Activated CD4-positive, alpha-beta T cell treated with anti-CD3 and anti-CD28 coated beads for 4 hours (primary cell): ENCODE measurements around the gene LUC7L.
A peak's percentile ranks its signal among the peaks of the same experiment; 100 is the strongest.
"Not testable (repeated sequence)": the region's sequence is repeated elsewhere in the genome, so short reads cannot be mapped to it uniquely, and the experiment has no call there.

Source experiments
- DNase-seq, 2 donors: peaks; one replicate each; pipeline ENCODE4 v3.0.0-alpha.2; 2020

LUC7L gene

DNA sequence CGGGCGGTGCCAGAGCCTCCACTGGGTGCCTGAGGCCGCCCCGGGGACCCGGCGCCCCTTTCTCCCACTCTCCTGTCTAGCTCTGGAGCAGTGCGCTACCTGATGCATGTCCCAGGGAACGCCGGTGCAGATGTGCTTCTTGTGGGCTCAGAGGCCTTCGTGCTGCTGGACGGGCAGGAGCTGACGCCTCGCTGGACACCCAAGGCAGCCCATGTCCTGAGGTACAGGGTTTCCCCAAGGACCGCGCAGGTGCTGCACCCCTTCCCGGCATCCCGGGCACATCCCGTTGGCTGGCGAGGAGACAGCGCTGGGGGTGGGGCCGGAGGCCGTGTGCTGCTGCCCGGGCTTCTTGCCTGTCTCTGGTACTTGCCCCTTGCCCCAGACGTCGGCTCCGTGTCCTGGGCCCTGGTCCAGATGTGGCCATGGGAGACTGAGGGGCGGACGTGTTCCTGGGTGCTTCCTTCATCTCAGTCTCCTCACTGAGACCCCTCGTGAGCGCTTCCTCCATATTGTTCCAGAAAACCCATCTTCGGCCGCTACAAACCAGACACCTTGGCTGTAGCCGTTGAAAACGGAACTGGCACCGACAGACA is 34.0 kb upstream of the LUC7L start:
- DNase-seq, result no peak

DNA sequence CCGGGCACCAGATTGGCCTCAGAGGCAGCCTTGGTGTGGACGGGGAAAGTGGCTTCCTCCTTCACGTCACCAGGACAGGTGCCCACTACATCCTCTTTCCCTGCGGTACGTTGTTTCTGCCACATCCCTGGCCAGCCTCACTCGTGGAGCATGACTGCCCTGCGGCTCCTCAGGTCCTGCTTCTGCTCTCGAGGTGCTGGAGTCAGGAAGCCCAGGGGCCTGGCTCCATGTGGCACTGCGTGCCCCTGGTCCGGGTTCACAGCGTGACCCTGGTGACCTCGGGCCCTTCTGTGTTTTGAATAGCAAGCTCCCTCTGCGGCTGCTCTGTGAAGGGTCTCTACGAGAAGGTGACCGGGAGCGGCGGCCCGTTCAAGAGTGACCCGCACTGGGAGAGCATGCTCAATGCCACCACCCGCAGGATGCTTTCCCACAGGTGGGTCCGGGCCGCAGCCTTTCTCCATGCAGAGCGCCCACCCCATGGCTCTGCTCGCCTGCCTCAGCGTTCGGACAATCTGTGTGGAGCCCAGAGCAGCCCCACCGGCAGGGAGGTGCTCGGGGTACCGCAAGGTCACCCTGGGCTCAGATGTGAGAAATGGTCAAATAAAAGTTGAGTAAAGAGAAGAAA is 33.0 kb upstream of the LUC7L start:
- DNase-seq, result no peak

DNA sequence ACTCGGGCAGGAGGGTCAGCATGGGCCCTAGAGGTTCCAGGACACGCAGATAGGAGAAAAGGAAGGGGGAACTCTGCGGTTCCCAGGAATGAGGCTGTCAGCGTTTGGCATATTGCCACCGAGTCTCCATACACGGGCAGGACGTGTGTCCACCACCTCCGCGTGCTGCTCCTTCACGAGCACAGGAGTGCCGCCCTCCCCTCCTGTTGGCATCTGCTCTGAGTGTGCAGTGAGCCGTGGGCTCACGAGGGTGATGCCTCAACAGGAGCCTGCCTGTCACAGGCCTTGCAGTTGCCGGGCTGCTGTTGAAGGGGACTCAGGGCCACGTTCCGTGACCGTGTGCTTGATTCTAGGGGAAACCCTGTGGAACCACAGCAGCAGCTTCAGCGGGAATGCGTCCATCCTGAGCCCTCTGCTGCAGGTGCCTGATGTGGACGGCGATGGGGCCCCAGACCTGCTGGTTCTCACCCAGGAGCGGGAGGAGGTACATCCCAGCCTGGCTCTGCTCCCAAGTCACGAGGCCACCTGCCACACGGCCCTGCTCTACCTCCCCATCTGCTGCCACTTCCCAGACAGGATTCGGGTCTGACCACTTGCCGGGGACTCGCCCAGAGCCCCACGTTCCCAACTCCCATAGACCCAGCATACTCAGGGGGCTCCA is 31.9 kb upstream of the LUC7L start:
- no peak for DNase-seq

DNA sequence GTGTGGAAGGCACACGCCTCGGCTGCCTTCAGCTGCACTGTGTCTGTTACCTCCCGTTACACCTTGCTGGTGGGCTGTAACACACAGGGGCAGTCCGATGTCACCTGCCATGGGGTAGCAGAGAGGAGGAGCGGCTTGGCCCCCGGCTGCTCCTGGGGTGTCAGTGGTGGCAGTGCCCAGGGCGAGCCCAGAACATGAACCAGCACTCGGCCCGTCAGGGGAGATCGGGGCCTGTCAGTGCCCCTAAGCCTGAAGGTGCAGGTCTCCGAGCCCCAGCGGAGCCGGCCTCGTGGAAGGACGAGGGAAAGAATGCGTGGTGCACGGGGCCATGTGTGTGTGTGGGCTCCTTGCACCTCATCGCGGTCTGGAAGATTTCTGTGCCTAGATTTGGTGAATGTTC is 31.1 kb upstream of the LUC7L start:
- no peak for DNase-seq

DNA sequence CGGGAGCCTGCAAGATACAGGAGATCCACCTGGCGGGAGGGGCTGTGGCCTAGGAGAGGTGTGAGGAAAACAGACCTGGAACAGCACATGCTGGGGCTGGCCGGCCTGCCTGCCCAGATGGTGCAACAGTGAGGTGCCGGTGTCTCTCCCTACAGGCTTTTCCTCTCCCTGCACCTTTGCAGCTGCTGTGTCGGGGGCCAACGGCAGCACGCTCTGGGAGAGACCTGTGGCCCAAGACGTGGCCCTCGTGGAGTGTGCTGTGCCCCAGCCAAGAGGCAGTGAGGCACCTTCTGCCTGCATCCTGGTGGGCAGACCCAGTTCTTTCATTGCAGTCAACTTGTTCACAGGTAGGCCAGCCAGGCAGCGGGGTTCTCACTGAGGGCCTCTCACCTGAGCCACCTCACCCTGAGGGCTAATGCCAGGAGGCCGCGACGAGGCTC is 30.6 kb upstream of the LUC7L start:
- no peak for DNase-seq

DNA sequence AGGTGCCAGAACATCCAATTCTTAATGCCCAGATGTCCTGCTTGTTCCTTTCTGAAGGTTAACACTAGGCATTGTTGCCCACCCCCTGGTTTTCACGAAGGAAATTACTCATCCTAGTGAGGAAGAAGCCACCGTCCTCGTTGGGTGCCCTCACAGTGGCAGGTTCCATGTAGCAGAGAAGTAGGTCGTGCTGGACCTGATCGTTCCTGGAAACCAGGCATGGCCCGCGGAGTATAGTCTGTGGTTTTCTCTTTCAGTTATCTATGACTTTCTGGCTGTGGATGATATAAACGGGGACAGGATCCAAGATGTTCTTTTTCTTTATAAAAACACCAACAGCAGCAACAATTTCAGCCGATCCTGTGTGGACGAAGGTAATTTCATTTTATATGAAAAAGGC is 30.0 kb upstream of the LUC7L start:
- no peak for DNase-seq

DNA sequence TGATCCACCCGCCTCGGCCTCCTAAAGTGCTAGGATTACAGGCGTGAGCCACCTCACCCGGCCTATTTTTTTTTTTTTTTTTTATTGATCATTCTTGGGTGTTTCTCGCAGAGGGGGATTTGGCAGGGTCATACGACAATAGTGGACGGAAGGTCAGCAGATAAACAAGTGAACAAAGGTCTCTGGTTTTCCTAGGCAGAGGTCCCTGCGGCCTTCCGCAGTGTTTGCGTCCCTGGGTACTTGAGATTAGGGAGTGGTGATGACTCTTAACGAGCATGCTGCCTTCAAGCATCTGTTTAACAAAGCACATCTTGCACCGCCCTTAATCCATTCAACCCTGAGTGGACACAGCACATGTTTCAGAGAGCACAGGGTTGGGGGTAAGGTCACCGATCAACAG is 28.8 kb upstream of the LUC7L start:
- not testable (repeated sequence) for DNase-seq

DNA sequence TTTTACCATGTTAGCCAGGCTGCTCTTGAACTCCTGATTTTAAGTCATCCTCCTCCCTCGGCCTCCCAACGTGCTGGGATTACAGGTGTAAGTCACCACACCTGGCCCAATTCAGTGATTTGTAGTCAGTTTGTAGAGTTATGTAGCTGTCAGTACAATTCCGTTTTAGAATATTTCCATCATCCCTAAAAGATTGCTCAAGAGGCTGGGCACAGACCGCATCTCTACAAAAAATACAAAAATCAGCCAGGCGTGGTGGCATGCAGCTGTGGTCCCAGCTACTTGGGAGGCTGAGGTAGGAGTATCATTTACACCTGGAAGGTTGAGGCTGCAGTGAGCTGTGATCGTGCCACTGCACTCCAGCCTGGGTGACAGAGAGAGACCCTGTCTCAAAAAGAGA is 25.9 kb upstream of the LUC7L start:
- no peak for DNase-seq

DNA sequence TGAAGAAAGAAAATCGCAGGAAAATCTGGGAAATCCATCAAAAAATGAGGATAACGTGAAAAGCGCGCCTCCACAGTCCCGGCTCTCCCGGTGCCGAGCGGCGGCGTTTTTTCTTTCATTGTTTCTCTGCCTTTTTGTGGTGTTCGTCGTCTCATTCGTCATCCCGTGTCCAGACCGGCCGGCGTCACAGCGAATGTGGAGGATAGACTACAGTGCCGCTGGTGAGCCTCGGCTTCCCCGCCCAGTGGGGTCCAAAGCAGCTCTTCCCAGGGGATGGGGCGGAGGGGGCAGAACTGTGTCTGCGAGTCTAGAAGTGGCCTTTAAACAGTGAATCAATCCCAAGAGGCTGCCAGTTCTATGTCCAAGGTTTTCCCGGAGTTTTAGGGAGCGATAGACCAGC is 25.2 kb upstream of the LUC7L start:
- no peak for DNase-seq

DNA sequence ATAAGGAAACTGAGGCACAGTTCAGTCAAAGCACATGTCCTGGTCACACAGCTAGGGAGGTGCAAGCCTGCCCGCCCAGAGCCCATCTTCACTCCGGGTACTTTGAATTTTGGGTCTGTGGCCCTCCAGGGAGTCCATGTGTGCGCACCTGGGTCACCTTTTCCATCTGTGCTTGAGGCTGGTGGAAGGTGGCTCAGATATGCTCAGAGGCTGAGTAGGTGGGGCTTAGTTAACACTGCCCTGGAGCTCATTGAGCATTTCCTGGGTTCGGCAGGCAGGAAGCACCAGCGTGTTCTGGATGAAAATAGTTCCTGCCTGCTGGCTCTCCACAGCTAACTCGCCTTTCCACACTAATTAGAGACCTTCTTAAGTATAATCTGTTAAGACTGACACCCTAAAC is 24.6 kb upstream of the LUC7L start:
- DNase-seq, result no peak

DNA sequence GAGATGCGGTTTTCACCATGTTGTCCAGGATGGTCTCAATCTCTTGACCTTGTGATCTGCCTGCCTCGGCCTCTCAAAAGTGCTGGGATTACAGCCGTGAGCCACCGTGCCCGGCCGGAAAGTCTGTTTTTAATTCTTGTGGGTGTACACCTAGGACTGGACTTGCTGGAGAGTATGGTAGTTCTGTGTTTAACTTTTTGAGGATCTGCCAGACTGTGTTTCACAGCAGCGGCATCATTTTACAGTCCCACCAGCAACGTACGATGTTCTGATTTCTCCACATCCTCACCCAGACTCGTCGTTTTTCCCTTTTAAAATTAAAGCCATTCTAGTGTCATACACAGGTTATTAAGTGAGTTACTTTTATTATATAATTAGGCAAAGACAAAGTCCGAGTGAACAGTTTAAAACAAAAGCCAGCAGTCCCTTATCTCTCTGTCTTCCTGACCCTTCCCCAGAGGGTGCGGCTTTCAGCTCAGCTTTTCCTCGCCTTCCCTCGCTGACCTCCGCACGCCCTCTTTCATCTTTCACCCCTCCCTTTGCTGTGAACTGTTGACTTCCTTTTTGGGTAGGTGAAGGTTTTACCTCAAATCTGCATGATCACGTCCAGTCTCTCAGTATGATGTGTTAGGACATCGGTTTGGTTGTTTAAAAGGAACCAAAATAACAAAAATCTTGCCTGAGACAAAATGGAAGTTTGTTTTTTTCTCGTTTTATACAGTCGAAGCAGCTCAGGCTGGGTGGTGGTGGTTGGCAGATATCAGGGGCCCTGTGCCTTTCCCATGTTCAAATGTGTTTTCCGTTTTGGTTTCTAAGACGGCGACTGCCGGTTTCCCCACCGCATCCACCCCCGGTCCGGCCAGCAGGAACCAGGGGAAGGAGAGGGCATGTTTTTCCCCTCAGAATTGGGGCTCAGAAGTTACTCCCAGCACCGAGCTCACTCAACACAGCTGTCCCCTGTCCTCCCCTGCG is 23.4 kb upstream of the LUC7L start:
- DNase-seq, result no peak

DNA sequence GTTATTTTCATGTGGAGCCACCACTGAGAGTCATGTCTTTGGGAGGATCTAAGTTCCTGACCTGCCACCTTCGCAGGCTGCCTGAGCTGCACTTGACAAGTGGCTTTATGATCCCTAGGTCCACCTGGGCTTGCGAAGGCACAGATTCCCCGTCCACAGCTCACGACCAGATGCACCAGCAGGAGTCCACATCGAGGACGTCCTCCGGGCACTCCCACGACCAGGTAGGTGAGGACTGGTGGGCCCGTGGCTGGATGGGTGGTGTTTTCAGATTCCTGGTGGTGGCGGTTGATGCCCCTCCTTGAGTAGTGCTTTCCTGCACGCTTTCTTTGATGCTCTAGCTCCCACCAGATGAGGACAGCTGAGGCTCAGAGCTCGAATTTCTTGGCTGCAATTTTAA is 20.2 kb upstream of the LUC7L start:
- no peak for DNase-seq

DNA sequence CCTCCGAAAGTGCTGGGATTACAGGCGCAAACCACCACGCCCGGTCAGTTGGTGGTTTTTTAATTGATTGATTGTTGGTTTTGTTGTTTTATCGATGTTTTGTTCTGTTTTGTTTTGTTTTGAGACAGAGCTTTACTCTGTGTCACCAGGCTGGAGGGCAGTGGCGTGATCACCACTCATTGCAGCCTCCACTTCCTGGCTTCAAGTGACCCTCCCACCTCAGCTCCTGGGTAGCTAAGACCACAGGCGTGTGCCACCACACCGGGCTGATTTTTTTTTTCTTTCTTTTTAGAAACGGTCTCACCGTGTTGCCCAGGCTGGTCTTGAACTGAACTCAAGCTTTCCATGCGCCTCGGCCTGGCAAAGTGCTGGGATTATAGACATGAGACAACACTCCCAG is 17.8 kb upstream of the LUC7L start:
- no peak for DNase-seq

DNA sequence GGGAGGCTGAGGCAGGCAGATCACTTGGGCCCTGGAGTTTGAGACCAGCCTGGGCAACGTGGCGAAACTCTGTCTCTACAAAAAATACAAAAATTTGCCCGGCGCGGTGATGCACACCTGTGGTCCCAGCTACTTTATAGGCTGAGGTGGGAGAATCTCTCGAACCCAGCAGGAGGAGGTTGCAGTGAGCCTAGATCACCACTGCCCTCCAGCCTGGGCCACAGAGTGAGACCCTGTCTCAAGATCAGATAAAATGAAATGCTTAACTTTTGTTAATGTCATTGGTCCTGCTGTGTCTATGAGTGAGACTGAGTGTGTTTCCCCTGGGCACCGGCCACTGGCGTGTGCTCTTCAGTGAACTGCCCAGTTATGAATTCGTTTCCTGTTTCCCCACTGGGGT is 15.9 kb upstream of the LUC7L start:
- no peak for DNase-seq

DNA sequence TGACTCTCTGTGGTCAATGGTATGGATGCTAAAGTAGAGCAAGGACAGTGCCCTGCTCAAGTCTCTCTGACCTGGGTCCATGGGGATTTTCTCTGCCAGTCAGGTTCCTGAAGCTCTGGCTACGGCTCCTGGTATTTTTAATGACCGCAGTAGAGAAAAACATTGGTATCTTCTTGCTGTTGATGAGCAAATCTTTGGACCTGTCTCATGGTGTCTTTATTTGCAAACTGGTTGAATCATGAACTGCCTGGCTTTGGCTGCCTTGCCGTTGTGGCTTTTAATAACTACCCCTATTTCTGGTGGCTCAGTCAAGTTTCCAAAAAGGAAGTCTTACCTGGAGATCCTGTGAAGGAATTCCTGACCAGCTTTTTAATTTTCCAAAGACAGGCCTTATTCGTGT is 14.1 kb upstream of the LUC7L start:
- no peak for DNase-seq

DNA sequence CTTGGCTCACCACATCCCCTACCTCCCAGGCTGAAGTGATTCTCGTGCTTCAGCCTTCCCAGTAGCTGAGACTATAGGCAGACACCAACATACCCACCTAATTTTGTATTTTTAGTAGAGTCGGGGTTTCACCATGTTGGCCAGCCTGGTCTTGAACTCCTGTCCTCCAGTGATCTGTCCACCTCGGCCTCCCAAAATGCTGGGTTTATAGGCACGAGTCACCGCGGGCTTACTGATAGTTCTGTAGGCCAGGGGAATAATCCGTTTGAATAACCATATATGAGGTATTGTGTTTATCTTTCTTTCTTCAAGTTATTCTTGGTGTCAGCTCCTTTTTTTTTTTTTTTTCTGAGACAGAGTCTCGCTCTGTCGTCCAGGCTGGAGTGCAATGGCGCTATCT is 13.0 kb upstream of the LUC7L start:
- no peak for DNase-seq

DNA sequence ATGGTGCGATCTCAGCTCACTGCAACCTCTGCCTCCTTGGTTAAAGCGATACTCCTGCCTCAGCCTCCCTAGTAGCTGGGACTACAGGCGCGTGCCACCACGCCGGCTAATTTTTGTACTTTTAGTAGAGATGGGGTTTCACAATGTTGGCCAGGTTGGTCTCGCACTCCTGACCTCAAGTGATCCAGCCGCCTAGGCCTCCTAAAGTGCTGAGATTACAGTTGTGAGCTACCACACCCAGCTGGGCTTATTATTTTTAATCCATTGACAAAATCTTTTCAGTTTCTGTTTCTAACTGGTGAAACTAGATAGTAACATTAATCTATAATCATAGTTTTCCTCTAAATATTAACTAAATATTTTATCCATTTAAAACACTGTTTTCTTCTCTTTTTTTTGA is 11.3 kb upstream of the LUC7L start:
- no peak for DNase-seq

DNA sequence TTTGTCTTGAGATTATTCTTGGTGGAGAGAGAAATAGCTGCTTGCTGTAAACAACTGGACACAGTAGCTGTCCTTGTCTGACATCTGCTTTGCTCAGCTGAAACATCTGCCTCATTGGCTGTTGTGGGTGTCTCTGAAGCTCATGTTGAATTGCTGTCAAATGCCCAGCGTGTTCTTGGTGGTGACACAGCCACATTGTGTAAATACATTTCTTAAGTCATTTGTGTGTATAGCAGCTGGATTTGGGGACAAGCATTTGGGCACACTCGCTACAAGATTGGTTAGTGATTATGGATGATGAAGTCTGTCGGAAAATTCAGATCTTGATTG is 10.7 kb upstream of the LUC7L start:
- DNase-seq, result no peak

DNA sequence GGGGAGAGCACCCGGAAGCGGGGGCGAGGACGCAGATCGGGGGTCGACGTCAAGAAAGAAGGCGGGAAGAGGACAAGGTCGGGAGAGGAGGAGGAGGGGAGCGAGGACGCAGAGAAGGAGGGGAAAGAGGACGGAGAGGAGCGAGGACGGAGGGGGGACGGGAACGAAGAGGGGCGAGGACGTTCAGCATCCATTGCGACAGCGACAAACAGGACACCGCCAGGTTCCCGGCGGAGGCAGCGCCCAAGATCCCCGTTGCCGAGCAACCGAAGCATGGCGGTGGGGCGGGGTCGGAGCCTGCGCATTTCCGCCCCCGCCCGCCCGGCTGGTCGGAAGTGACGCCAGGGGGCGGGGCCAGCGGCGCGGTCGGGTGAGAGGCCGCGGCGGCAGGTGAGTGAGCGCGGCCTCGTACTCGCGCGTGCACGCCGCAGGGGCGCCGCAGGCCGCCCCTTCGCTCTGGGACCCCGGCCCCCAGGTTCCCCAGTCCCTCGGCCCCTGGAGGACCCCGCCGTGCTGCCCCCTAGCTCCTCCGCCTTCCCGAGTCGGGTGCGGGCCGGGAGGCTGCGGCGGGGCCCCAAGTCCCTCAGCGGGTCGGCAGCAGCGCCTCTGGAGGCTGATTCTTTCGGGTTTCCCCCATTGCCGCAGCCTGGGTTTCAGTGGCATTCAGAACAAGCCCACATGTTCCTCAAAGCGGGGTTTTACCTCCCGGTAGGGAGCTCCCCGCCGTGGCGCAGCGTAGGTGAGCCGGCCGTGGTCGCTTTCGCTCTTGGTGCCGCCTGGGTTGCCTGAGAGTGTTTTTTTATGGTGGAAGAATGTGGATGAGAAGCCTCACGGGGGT is 5.4 kb upstream of the LUC7L start, which contains the start of gene FAM234A:
TSS of gene FAM234A (plus strand) at position 354 of the 838 bp plus-strand sequence. CDS start 19,593 bp downstream, outside the sequence.
- DNase-seq, result peak; percentile 94 to 97

DNA sequence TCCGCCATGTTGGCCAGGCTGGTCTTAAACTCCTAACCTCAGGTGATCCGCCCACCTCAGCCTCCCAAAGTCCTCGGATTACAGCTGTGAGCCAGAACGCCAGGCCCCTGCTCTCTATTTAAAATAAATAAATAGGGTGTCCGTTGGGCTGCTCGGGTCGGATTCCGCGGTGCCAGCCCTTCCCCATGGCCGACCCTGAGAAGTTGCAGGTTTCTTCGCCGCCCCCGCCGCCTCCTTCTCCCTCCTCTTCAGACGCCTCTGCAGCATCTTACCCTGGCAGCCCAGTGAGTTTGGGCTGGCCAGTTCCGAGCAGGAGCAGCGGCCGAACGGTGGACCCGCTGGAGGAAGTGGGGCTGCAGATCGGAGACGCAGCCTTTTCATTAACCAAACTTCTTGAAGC is 1.7 kb upstream of the LUC7L start:
- DNase-seq, result no peak

DNA sequence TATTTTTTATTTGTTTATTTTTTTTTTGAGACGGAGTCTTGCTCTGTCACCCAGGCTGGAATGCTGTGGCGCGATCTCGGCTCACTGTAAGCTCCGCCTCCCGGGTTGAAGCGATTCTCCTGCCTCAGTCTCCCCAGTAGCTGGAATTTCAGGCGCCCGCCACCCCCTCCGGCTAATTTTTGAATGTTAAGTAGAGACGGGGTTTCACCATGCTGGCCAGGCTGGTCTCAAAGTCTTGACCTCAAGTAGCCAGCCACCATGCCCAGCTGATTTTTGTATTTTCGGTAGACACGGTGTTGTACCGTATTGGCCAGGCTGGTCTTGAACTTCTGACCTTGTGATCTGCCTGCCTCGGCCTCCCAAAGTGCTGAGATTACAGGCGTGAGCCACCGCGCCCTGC is 1.1 kb upstream of the LUC7L start:
- not testable (repeated sequence) for DNase-seq

DNA sequence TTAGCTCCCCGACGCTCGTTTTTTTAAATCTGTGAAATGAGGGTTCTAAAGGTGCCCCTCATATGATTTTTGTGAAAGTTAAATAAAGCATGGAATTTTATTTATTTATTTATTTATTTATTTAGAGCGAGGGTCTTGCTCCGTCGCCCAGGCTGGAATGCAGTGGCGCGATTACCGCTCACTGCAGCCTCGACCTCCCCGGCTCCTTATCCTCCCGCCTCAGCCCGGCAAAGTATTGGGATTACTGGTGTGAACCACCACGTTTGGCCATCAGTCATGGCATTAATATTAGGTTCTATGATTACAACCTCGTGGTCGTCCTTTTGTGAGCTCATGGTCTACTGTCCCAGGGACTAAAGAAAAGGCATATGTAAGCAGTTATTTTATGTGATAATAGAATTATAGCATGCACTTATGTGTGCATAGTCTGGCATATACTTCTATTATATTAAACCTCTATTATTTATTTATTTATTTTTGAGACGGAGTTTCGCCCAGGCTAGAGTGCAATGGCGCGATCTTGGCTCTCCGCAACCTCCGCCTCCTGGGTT is 557 bp upstream of the LUC7L start:
- no peak for DNase-seq
